Neutrophil (primary cell): ENCODE measurements around the gene KRTAP6-2.

Experiments used
- H3K27ac ChIP-seq: fragments of 200-600 bp; sonication (generic); 2 replicates; pipeline ENCODE4 v1.5.1; 2016; ENCODE audit warnings: mild to moderate bottlenecking, moderate library complexity
- H3K27me3 ChIP-seq: fragments of 200-600 bp; sonication (generic); 2 replicates; pipeline ENCODE4 v1.6.0; 2016; ENCODE audit warnings: mild to moderate bottlenecking
- H3K36me3 ChIP-seq: fragments of 200-600 bp; sonication (generic); 2 replicates; pipeline ENCODE4 v1.5.1; 2017
- H3K4me1 ChIP-seq, 2 experiments: fragments of 200-600 bp in 1 of 2; sonication (generic) in 1 of 2; 1 replicate in 1 of 2; 2 replicates in 1 of 2; pipeline versions ENCODE4 v1.5.1 to v1.6.1; 2013 to 2016; ENCODE audit warnings: low read depth in 1 of 2, low read length in 1 of 2, mild to moderate bottlenecking in 1 of 2, moderate library complexity in 1 of 2; ENCODE audit not compliant: control insufficient read depth in 1 of 2, insufficient read depth in 1 of 2
- H3K4me3 ChIP-seq, 2 experiments: fragments of 200-600 bp in 1 of 2; sonication (generic) in 1 of 2; 1 replicate in 1 of 2; 2 replicates in 1 of 2; pipeline ENCODE4 v1.5.1; 2013 to 2016; ENCODE audit warnings: low read depth in 1 of 2, low read length in 1 of 2, mild to moderate bottlenecking in 1 of 2, moderate library complexity in 1 of 2
- H3K9me3 ChIP-seq: fragments of 200-600 bp; sonication (generic); 2 replicates; pipeline ENCODE4 v1.5.1; 2016
- TF ChIP-seq, protein P1 (sequence below): fragments of 200-600 bp; sonication (generic); IDR thresholded peaks from 2 replicates; pipeline ENCODE4 v1.5.1; 2016; ENCODE audit warnings: antibody characterized with exemption

Gene KRTAP6-2

DNA sequence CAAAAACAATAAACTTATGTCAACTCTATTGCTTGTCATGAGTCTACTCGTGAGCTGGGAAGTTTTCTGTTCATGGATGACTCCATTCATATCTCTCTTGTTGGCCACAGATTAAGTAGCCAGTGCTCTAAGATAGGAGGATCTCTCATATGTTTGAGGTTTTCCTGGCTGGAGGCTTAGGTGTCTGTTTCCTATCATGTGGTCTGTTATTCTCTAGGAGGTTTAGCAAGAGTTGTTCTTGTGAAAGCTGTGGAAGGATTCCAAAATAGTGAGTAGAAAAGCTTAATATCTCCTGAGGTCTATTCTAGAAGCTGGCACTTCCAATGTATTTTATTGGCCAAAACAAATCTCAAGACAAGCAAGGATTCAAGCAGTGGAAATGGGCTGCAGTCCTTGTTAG is 30.5 kb upstream of the KRTAP6-2 start:
- Histone ChIP-seq H3K36me3 (no peaks in the 10 kb centered on the region), H3K4me3 (no peak overlapping the region), H3K4me1 (no peaks in the 10 kb centered on the region), H3K27me3 (no peaks in the 10 kb centered on the region), H3K9me3 (no peaks in the 10 kb centered on the region), H3K27ac (no peak overlapping the region)
- TF ChIP-seq, protein P1, sequence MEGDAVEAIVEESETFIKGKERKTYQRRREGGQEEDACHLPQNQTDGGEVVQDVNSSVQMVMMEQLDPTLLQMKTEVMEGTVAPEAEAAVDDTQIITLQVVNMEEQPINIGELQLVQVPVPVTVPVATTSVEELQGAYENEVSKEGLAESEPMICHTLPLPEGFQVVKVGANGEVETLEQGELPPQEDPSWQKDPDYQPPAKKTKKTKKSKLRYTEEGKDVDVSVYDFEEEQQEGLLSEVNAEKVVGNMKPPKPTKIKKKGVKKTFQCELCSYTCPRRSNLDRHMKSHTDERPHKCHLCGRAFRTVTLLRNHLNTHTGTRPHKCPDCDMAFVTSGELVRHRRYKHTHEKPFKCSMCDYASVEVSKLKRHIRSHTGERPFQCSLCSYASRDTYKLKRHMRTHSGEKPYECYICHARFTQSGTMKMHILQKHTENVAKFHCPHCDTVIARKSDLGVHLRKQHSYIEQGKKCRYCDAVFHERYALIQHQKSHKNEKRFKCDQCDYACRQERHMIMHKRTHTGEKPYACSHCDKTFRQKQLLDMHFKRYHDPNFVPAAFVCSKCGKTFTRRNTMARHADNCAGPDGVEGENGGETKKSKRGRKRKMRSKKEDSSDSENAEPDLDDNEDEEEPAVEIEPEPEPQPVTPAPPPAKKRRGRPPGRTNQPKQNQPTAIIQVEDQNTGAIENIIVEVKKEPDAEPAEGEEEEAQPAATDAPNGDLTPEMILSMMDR = no peak

DNA sequence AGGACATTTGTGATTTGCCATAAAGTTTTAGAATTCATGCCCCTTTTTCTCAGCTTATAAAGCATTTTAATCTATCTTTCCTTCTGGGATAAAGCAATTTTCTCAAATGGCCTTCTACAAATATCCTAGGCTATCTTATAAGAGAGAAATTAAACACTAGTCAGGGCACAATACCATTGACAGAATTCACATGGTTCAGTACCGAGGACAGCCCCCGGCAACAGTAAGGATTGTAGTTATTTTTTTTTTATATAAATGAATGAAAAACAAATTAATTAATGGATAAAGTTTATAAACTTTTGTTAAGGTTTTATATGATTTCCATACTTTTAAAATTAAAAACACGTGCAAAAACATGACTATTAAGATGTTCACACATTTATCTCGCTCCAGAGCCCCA is 29.4 kb upstream of the KRTAP6-2 start:
- Histone ChIP-seq H3K9me3 (no peaks in the 10 kb centered on the region), H3K36me3 (no peaks in the 10 kb centered on the region), H3K4me1 (no peaks in the 10 kb centered on the region), H3K27me3 (no peaks in the 10 kb centered on the region), H3K27ac (no peak overlapping the region), H3K4me3 (no peak overlapping the region)
- TF ChIP-seq, protein P1 = no peak

DNA sequence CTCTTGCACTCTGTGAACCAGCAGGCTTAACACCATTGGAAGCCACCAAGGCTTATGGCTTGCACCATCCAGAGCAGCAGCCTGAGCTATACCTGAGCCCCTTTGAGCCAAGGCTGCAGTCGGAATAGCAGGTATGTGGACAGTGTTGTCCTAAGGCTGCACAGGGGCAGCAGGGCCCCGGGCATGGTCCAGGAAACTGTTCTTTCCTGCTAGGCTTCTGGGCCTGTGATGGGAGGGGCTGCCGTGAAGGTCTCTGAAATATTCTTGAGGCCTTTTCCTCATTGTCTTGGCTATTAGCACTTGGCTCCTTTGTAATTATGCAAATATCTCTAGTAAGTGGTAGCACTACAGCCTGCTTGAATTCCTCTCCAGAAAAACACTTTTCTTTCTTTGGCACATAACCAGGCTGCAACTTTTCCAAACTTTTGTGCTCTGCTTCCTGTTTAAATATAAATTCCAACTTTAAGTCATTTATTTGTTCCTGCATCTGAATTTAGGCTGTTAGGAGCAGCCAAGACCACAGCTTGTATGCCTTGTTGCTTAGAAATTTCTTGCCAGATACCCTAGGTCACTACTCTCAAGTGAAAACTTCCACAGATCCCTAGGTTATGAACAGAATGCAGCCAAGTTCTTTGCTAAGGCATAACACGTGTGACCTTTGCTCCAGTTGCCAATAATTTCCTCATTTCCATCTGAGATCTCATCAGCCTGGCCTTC is 26.9 kb upstream of the KRTAP6-2 start:
- Histone ChIP-seq H3K4me3 (no peak overlapping the region), H3K4me1 (no peaks in the 10 kb centered on the region), H3K9me3 (no peaks in the 10 kb centered on the region), H3K27me3 (no peaks in the 10 kb centered on the region), H3K27ac (no peak overlapping the region), H3K36me3 (no peaks in the 10 kb centered on the region)
- TF ChIP-seq, protein P1 = no peak

DNA sequence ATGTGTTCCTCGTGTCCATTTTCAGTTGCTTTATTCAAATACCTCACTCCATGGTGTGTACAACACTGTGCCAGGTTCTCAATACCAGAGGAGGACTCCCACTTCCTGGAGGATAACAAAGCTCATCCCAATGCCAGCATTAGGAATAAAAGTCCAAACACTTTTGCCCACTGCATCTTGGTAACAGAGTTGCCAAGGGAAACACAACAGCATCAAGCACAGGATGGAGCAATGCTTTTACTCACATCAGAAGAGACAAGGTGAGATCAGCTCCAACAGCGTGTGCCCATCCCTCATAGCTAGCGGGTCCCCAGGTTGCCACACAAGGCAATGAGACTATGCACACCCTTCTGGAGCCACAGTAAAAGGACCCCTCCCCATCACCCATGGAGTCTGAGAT is 24.7 kb upstream of the KRTAP6-2 start:
- no peaks in the 10 kb centered on the region for H3K9me3 ChIP-seq
- H3K4me1 ChIP-seq = no peaks in the 10 kb centered on the region
- H3K36me3 ChIP-seq = no peaks in the 10 kb centered on the region
- no peak overlapping the region for H3K27ac ChIP-seq
- no peak overlapping the region for H3K4me3 ChIP-seq
- TF ChIP-seq, protein P1 = no peak
- H3K27me3 ChIP-seq = no peaks in the 10 kb centered on the region

DNA sequence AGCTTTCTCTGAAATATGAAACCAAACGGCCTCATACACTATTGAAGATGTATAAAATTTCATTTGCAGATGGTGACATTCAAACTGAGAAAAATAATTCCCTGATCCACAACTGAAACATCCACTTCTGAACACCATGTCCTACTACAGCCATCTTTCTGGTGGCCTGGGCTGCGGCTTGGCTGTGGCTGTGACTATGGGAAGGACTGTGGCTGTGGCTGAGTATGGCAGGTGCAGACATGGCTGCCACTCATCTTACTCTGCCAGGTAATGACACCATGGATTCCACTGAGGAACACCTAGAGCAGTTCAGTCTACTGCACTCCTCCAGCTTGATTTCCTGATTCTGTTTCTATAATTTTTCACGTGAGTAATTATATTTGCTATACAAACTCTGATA is 21.8 kb upstream of the KRTAP6-2 start, which contains the start of gene KRTAP20-4:
Gene KRTAP20-4 (plus strand): TSS at position 106 of the 400 bp plus-strand sequence.
- no peaks in the 10 kb centered on the region for H3K9me3 ChIP-seq
- TF ChIP-seq, protein P1 = no peak
- no peaks in the 10 kb centered on the region for H3K4me1 ChIP-seq

More for the DNA sequence above, 21.8 kb upstream of the KRTAP6-2 start, which contains the start of gene KRTAP20-4:
- Histone ChIP-seq H3K4me3 (no peak within 1 kb of the TSS), H3K36me3 (no peaks in the 10 kb centered on the region), H3K27me3 (no peaks in the 10 kb centered on the region), H3K27ac (no peak within 1 kb of the TSS)
